Upper lobe of right lung (tissue), 1 donor: ENCODE measurements around the gene TRIM40. TPM values are rescaled to one million over a fixed set of nuclear protein-coding genes. Genes with fewer than 3 reads are reported as not detected.

Experiments
- ATAC-seq: fragments of 200-7000 bp; cut with Tn5 transposase; one replicate; pipeline ENCODE4 v1.9.1; 2020; ENCODE audit warnings: mild to moderate bottlenecking, moderate library complexity
- DNase-seq: peaks from one replicate; pipeline ENCODE4 v3.0.0-alpha.2; 2020
- H3K27ac ChIP-seq: fragments of 200-600 bp; one replicate; pipeline ENCODE4 v1.8.0; 2022
- H3K27me3 ChIP-seq: fragments of 200-600 bp; one replicate; pipeline ENCODE4 v1.8.0; 2022; ENCODE audit warnings: mild to moderate bottlenecking
- H3K36me3 ChIP-seq: fragments of 200-600 bp; one replicate; pipeline ENCODE4 v1.8.0; 2022
- H3K4me1 ChIP-seq: fragments of 200-600 bp; one replicate; pipeline ENCODE4 v1.8.0; 2022
- H3K4me3 ChIP-seq: fragments of 200-600 bp; one replicate; pipeline ENCODE4 v1.8.0; 2022; ENCODE audit warnings: mild to moderate bottlenecking
- H3K9me3 ChIP-seq: fragments of 200-600 bp; one replicate; pipeline ENCODE4 v1.8.0; 2022
- intact Hi-C: fragments of 100-400 bp; cut with DNase I; formaldehyde crosslinking; loops from one replicate; pipeline ENCODE4 v1.11.0; 2022
- total RNA-seq: library from RNA; stranded (reverse); fragmentation: NEBNext Ultra II Directional; extraction: Animal tissue kit (Norgen Biotek cat#: 25700); gene quantifications from one replicate; pipeline ENCODE4 v1.2.1, GENCODE V29; 2021
- TF ChIP-seq, protein P1 (sequence below): fragments of 200-600 bp; IDR thresholded peaks from one replicate; pipeline ENCODE4 v1.8.0; 2022; ENCODE audit warnings: antibody characterized with exemption
- donor health status: DM: no; HTN: yes; CAD: no; lungs with severe emphysema.

Gene TRIM40
- total RNA-seq, 1 donor from 2014 or later = not detected

DNA sequence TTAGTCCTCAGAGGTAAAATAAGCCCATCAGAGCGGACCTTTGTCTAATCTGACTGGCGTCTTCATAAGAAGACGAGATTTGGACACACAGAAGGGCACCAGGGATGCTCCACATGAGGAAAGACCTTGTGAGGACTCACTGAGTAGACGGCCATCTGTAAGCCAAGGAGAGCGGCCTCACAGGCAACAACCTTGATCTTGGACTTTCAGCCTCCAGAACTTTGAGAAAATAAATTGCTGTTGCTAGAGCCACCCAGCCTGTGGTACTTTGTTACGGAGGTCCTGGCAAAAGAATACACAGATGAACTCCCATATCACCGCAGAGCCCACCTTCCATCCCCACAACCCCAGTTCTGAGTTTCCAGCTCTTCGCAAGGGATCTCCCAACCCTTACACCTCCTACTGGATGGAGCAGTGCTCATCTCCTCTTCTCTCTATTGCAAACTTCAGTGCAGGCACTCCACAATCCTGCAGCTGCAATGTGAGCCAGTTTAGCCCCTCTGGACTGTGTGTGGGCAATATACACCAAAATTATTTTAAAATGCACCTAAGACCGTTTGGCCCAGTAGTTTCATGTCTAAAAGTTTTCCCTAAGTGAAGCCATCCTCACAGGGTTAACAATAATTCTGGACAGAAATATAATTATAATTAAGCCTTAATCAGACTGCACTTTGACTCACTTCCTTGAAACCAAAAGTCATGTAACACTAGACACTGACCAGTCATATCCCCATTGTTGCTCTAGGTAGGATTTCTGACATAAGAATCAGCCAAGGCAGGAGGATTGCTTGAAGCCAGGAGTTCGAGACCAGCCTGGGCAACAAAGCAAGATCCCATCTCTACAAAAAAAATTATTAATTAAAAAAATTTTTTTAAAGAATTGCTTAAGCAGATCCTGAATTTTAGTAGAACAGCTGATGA is 14.2 kb upstream of the TRIM40 start:
- no peak overlapping the region for H3K4me3 ChIP-seq
- ATAC-seq (no peak), DNase-seq (no peak)
- TF ChIP-seq, protein P1, sequence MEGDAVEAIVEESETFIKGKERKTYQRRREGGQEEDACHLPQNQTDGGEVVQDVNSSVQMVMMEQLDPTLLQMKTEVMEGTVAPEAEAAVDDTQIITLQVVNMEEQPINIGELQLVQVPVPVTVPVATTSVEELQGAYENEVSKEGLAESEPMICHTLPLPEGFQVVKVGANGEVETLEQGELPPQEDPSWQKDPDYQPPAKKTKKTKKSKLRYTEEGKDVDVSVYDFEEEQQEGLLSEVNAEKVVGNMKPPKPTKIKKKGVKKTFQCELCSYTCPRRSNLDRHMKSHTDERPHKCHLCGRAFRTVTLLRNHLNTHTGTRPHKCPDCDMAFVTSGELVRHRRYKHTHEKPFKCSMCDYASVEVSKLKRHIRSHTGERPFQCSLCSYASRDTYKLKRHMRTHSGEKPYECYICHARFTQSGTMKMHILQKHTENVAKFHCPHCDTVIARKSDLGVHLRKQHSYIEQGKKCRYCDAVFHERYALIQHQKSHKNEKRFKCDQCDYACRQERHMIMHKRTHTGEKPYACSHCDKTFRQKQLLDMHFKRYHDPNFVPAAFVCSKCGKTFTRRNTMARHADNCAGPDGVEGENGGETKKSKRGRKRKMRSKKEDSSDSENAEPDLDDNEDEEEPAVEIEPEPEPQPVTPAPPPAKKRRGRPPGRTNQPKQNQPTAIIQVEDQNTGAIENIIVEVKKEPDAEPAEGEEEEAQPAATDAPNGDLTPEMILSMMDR = no peak
- H3K27me3 ChIP-seq = peaks cover 16% of the 10 kb centered on the region
- H3K27ac ChIP-seq = no peak overlapping the region
- H3K36me3 ChIP-seq = no peaks in the 10 kb centered on the region
- no peaks in the 10 kb centered on the region for H3K9me3 ChIP-seq
- intact Hi-C loops = no loop called here
- no peaks in the 10 kb centered on the region for H3K4me1 ChIP-seq

DNA sequence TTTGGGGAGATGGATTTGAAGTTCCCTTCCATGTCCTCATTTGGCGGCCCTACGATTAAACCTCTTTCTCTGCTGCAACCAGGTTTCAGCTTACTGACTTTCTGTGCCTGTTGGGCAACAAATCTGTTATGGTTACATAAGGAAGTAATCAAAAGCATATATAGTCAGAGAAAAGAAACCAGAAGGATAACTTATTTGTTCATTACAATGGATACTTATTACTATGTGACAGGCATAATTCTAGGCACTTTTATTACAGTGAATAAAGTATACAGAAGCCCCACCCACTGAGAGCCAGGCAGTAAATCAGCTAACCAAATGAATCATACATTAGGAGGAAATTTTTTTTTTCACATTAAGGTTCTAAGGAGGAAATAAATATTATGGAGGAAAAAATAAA is 13.4 kb upstream of the TRIM40 start:
- no peak for ATAC-seq
- no peaks in the 10 kb centered on the region for H3K9me3 ChIP-seq
- H3K27ac ChIP-seq = no peak overlapping the region
- no peaks in the 10 kb centered on the region for H3K36me3 ChIP-seq
- peaks cover 13% of the 10 kb centered on the region for H3K27me3 ChIP-seq
- no peaks in the 10 kb centered on the region for H3K4me1 ChIP-seq
- no peak overlapping the region for H3K4me3 ChIP-seq
- intact Hi-C loops = no loop called here
- TF ChIP-seq, protein P1 = no peak
- DNase-seq = no peak

DNA sequence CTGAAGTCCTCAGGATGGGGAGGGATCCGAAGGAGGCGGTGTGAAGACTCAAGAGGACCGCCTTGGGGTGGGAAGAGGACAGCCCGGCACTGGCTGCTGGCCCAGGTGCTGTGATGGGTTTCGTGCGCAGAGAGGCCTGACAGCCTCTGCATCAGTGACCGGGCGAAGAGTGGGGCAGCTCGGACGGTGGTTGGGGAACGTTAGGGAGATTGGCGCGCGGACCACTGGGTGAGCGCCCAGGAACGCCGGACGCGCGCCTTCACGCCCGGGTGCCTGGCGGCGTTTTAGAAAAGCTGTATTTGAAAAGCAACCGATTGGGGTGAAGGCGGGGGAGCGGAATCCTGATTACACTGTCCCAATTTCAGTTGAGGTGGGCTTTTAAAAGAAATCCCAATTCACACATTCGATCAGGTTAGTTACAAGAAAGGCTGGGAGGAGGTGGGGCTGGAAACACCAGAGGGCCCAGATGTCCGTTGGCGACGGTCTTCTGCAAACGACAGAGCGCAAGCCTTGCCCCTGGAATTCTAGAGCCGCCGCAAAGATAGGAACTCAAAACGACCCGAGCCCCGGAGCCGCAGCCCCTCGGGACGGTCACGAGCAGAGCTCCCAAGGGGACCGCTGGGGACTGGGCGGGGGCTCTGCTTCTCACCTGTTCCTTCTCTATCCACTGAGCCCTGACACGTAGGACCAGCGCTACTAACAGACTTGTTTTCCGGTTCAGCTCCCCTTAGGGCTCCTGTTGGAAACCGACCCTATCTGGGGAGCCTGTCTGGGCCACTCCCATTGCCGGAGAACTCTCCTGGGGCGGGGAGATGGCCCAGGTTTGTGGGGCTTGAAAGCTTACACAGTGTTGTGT is 8.5 kb upstream of the TRIM40 start:
- DNase-seq (no peak), ATAC-seq (peak; percentile 18)
- intact Hi-C loops = no loop called here
- Histone ChIP-seq H3K4me3 (peak overlapping the region; percentile 12), H3K27me3 (peaks cover 34% of the 10 kb centered on the region), H3K4me1 (peaks cover 13% of the 10 kb centered on the region), H3K27ac (no peak overlapping the region), H3K36me3 (no peaks in the 10 kb centered on the region), H3K9me3 (no peaks in the 10 kb centered on the region)
- TF ChIP-seq, protein P1 = no peak

DNA sequence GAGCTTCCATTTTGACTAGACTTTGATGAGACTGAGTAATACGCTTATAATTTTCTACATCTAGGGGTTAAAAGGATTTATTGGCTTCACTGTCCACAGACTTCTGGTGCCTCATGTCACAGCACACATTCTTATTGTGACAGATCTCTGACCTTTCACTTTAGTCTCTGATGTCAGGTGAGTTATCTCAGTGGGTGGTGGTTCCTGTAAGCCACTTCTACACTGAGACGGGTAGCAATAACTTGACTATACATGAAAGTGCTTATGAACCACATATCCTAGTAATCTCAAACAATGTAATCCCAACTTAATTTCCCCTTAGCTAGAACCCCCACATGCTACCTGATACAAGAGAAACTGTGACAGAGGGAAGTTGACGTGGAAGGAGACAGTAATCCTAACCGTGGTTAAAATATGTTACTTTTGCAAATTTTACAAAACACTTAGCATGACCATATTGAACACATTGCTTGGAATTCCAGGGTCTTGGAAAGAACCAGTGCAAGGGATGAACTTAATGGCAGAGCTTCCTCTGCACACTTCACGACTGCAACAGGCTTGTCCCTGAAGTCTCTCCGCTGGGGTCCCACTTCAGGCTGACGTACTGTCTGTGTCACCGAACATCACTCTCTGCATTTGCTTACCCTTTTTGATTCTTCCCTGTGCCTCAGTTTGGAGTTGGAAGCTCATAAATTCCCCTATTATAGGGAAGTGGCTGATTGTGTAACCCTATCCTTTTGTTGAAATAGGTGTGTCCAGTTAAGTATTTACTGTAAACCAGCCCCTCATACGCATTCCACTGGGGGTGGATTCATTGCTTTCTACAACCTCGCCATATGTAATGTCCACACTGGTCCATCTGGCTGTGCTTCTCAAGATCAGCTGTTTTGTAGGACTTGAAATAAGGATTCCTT is 6.4 kb upstream of the TRIM40 start:
- intact Hi-C loops = no loop called here
- H3K4me3 ChIP-seq = no peak overlapping the region
- no peaks in the 10 kb centered on the region for H3K36me3 ChIP-seq
- peaks cover 13% of the 10 kb centered on the region for H3K4me1 ChIP-seq
- no peaks in the 10 kb centered on the region for H3K9me3 ChIP-seq
- H3K27ac ChIP-seq = no peak overlapping the region
- TF ChIP-seq, protein P1 = no peak
- ATAC-seq (peak; percentile 56), DNase-seq (no peak)
- peaks cover 43% of the 10 kb centered on the region for H3K27me3 ChIP-seq

DNA sequence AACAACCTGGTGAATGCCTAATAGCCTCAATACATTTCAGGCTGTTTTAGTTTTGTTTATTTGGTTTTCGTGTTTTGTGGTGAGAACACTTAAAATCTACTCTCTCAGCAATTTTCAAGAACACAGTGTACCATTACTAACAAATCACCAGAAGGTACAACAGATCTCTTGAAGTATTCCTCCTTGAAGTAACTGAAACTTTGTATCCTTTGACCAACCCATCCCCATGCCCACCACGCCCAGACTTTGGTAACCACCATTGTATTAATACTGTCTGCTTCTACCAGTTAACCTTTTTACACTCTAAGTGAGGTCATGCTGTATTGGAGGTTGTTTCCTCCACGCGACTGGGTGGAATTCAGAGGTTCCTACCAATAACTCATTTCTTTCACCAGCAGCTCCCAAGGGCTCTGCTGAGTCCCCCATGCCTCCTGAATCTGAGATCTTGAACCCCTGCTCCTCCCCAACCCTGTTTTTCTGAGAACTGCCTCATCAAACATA is 5.7 kb upstream of the TRIM40 start:
- H3K4me3 ChIP-seq = no peak overlapping the region
- TF ChIP-seq, protein P1 = no peak
- DNase-seq (no peak), ATAC-seq (peak; percentile 8)
- intact Hi-C loops = no loop called here
- H3K27ac ChIP-seq = no peak overlapping the region
- no peaks in the 10 kb centered on the region for H3K9me3 ChIP-seq
- no peaks in the 10 kb centered on the region for H3K36me3 ChIP-seq
- H3K27me3 ChIP-seq = peaks cover 45% of the 10 kb centered on the region
- H3K4me1 ChIP-seq = peaks cover 13% of the 10 kb centered on the region
